Right kidney (tissue), 1 donor: ENCODE measurements around the gene MGAT5B.

Experiments
- DNase-seq: peaks from one replicate; pipeline ENCODE4 v3.0.0-alpha.2; 2016

MGAT5B gene

DNA sequence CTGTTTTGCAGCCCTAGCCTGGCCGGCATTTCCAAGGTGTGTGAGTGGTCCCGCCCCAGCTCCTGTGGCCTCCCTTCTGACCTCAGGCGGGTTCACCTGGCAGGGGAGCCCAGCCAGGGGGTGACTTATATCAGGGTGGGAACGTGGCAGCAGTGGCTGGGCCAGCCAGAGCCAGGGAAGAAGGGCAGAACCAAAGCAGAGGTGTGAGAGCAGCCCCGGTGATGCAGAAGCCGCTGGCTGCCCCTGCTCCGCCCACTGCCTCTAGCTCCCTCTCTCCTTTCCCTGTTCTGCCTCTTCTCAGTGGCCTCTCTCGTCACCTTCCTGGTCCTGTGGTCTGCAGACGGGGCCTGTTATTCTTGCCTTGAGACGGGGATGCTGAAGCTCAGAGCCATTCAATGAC is 12.1 kb downstream of the MGAT5B start:
- no peak for DNase-seq

- no peak for DNase-seq
Observed at GRCh38 chr17:76880971-76881370, 12.8 kb downstream of the MGAT5B start.

DNA sequence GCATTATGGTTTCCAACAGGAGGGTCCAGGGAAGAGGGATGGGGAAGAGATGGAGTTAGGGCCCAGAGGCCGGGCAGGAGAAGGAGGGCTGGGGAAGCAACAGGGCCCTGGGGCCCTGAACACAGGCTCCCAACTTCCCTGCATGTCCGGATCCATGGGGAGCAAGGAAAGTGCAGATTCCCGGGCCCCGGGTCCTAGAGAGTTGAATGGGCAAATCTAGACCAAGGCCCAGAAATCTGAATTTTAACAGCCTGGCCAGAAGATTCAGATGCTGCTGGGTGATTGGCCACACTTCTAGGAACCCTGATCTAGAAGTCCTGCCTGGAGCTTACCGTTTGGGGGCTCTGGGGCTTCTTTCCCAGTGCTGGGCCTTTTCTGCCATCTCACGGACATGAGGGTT is 13.2 kb downstream of the MGAT5B start:
- DNase-seq: no peak

GRCh38 chr17:76881966-76882365 is 13.8 kb downstream of the MGAT5B start:
- DNase-seq: no peak

DNA sequence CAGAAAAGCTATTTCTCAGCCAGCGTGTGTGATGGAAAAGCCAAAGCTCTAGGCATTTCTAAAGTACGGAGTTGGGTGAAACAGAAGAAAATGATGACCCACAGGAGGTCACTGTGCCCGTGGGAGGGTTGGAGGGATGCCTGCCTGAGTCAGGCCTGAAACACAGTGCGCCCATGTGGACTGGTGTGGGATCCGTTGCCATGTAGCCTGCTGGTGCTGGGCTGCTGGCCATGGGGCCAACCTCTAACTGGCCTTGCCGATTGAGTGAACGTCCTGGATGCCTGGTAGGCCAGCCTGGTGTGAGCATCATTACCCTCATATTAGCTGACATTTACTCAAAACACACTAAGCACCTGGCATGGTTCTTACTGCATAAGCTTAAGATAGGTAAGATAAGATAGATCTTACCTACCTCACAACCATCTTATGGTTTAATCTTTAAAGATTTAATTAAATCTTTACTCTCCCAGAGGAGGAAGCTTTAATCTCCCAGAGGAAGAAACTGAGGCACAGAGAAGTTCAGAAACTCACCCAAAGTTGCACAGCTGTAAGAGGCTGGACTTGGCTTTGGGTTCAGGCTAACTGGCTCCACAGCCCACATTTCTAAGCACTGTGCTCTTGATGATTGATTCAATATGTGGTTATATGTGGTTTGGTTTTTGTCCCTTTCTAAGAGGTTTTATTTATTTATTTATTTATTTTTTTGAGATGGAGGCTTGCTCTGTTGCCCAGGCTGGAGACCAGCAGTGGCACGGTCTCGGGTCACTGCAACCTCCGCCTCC is 15.7 kb downstream of the MGAT5B start:
- no peak for DNase-seq

DNA sequence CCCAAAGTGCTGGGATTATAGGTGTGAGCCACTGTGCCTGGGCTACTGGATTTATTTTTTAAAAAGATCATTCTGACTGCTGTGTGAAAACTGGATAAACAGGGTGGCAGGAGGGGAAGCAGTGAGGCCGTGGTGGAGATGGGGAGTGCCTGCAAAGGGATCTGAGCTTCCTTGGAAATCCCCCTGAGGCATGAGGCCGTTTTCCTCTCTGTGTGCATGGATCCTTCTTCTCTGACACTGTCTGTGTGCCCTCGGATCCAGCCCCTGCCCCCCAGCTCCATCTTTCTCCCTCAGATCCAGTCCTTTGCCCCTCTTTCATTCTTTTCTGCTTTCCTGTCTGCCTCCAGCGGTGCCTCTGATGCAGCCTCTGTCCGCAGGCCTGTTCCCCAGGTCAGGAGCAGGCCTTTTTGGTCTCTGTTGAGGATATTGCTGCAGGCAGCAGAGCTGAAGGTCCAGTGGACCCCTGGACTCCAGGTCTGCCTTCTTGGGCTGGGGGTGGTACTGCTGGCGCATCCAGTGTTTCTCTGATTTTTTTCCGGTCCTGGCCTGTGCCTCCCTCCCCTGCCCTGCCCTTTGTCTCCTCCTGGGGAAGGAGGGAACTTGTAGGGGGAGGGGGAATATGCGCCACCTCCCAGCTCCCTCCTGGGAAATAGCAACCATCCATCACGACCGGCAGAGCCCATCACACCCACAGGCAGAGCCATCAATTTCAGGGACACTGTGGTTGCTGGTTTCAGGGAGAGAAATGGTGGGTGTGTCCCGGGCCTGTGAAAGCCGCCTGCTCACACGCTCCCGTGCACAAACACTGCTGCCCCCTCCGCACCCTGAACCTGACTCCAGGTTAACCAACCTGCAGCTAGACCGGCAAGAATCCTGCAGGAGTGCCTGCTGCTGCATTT is 17.0 kb downstream of the MGAT5B start:
- peak; percentile 31 for DNase-seq

DNA sequence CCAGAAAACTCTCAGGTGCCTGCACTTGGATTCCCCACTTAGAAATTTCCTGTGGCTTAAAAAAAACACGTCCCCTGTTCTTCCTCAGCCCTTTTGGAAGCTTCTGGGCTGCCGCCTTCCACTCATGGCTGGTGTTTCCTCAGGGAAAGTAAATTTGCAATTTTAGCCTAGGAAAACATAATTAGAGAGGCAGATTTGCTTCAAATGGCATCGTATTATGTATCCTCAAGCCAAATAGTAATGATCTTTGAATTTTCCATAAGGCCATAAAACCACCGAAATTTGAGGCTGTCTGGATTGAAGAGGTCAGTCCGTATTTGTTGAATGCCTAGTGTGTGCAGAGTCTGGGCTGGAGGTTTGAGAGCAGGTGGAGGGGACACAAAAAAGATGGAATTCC is 17.7 kb downstream of the MGAT5B start:
- no peak for DNase-seq

GRCh38 chr17:76886395-76886794 is 18.2 kb downstream of the MGAT5B start:
- no peak for DNase-seq

DNA sequence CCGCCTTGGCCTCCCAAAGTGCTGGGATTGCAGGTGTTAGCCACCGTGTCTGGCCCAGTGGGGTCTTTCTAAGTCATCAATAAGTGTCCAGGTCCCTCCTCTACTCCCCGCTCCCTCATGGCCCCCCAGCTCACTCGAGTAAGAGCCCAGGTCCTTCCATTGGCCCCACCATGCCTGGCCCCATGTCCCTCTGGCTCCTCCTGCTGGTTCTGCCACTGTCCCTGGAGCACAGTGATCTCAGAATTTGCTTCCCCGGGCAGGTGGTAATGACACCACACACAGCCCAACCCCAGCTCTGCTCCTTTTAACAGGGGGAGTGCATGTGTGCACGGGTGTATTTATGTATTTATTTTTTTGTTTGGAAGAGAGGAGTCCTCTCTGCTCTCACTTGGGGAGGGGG is 19.6 kb downstream of the MGAT5B start:
- no peak for DNase-seq

- no peak for DNase-seq
Observed at GRCh38 chr17:76888661-76889060, 20.5 kb downstream of the MGAT5B start.

GRCh38 chr17:76889323-76889722 is 21.1 kb downstream of the MGAT5B start:
- DNase-seq: no peak

DNA sequence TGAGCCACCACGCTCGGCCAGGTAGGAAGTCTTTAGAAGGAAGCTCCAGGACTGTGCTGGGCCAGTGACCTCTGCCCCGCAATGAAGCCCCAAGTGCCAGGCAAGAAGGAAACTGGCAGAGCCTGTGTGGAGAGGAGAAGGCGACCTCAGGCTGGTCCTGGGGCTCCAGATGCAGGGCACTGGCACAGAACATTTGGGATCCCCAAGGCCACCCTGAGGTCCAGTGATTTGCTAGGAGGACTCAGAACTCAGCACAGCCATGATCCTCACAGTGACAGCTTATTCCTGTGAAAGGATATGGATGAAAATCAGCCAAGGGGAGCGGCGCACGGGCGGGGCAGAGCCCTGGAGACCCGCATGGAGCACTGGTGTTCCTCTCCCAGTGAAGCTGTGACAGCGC is 24.1 kb downstream of the MGAT5B start:
- no peak for DNase-seq

DNA sequence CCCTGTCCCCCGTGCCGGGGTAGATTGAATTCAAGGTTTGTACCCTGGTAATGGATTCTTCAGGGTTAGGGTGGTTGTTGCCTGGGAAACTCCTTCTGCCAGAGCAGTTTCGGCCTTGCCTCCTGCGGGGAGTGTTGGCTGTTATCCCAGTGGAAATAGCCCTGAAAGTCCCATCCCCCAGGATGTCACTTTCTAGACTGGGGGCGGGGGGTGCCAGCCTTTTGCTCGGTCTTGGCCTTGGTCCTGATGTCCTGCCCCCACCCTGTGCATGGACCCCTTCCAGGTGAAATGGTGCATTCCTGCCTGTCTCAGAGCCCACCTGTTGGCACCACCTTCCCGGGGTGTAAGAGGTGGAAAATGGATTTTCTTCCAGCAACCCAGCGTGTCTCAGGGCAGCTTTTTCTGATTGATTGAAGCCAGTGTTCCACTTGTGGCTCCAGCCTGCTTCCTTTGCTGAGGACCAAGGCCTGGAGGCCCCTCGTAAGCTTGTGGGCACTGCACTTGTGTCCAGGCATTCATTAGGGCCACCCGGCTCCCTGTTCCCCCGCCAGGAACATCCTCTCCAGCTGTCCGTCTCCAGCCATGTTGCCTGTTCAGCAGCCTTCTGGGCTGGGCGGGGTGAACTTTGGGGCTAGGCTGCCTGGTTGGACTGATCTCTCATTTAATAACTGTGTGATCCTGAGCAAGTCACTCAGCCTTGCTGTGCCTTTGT is 25.6 kb downstream of the MGAT5B start:
- no peak for DNase-seq

GRCh38 chr17:76894842-76895241 is 26.6 kb downstream of the MGAT5B start:
- DNase-seq: no peak

DNA sequence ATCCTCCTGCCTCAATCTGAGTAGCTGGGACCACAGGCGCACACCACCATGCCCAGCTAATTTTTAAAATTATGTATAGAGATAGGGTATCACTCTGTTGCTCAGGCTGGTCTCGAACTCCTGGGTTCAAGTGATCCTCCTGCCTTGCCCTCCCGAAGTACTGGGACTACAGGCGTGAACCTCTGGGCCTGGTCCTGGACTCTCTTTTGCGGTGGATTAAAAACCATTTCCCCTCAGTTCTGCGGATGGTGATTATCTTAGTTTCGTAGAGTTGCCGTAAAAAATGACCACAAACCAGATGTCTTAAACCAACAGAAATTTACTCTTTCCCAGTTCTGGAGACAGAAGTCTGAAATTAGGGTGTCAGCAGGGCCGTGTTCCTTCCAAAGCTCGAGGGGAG is 28.8 kb downstream of the MGAT5B start:
- DNase-seq: no peak

- no peak for DNase-seq
Observed at GRCh38 chr17:76899414-76899813, 31.2 kb downstream of the MGAT5B start.

- no peak for DNase-seq
Observed at GRCh38 chr17:76900723-76901122, 32.5 kb downstream of the MGAT5B start.

DNA sequence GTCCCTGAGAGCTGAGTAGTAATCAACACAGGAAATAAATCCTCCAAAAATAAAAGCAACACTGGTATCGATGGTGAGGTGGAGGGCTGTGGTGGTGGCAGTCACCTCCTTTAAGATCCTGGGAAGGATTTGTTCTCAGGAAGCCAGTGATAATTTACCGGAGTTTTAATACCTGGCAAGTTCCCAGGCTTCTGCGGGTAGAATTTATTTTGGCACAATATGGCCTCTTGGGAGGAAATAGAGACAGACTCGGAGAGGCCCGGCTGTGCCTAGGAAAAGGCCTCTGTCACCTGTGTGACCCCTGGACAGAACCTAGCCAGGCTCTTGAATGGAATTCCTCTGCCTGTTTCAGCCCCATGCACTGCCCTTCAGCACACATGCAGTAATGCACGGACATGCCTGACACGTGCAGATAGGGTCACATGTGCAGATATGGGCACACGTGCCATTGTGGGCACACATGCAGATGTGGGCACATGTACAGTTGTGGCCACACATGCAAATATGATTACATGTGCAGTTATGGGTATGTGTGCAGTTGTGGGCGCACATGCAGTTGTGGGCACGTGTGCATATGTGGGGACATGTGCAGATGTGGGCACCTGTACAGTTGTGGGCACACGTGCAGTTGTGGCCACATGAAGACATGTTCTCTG is 33.5 kb downstream of the MGAT5B start:
- DNase-seq: no peak

DNA sequence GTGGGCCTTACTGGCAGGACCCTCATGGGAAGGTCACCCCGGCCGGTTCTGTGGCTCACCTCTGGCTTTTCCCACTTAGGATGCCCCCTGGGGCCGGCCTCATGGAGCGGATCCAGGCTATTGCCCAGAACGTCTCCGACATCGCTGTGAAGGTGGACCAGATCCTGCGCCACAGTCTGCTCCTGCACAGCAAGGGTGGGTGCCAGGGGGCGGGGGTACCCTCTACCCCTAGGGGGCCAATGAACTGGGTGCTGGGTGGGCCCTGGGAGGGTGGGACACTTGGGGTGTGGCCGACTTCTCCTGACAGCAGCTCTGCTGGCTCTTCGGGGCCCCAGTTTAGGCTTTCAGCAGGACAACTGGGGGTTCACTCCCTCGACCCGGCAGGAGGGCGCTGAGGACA is 34.3 kb downstream of the MGAT5B start:
- no peak for DNase-seq

DNA sequence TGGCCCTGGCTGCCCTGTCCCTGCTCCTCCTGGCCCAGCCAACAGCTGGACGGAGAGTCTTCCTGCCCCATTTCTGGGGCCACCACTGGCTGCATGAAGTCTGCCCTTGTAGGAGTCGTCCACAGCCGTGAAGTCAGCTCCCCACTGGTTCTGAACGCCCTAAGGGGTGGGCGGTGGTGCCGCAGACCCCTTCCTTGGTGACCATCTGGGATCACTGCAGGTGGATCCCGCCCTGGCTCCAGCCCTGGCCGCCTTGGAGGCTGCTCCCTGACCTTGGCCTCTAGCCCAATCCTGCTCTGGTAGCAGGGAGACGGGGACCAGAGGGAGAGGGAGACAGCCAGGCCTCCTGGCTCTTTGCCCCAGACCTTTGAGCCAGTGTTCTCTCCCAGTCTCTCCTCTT is 35.4 kb downstream of the MGAT5B start:
- no peak for DNase-seq

- DNase-seq: no peak
Observed at GRCh38 chr17:76904116-76904515, 35.9 kb downstream of the MGAT5B start.

DNA sequence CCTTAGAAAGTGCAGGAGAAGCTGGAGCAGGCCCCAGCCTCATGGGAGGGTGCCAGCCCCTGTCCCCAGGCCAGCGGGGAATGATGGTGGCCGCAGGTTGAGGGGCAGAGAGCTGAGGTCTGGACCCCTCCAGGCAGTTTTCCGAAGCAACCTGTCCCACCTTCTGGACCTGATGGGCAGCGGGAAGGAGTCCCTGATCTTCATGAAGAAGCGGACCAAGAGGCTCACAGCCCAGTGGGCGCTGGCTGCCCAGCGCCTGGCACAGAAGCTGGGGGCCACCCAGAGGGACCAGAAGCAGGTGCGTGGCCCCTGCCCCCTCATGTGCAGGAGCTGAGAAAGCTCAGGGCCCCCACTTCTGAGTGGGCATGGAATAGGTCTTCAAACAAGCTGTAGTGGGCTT is 36.8 kb downstream of the MGAT5B start:
- no peak for DNase-seq

- no peak for DNase-seq
Observed at GRCh38 chr17:76905836-76906235, 37.6 kb downstream of the MGAT5B start.
